Ectodermal cell (in vitro differentiated cells): ENCODE data around the gene GPR152.

Experiments used
- H3K27ac ChIP-seq: 2 replicates; pipeline ENCODE4 v1.7.0; 2013; ENCODE audit warnings: mild to moderate bottlenecking, low read depth, low read length; ENCODE audit not compliant: insufficient read depth, poor library complexity, severe bottlenecking
- H3K27me3 ChIP-seq: 2 replicates; pipeline ENCODE4 v1.7.0; 2013; ENCODE audit warnings: mild to moderate bottlenecking, low read length; ENCODE audit not compliant: insufficient read depth, control insufficient read depth, poor library complexity, severe bottlenecking
- H3K36me3 ChIP-seq: one replicate; pipeline ENCODE4 v1.7.0; 2013; ENCODE audit warnings: low read length; ENCODE audit not compliant: control insufficient read depth, insufficient read depth
- H3K4me1 ChIP-seq: one replicate; pipeline ENCODE4 v1.7.0; 2013; ENCODE audit warnings: low read length; ENCODE audit not compliant: control insufficient read depth, insufficient read depth
- H3K4me3 ChIP-seq: 2 replicates; pipeline ENCODE4 v1.7.0; 2013; ENCODE audit warnings: low read depth, low read length, control low read depth; ENCODE audit not compliant: insufficient read depth
- H3K9me3 ChIP-seq: 2 replicates; pipeline ENCODE4 v1.7.0; 2013; ENCODE audit warnings: mild to moderate bottlenecking, low read length, moderate library complexity; ENCODE audit not compliant: control insufficient read depth
- WGBS, 2 experiments: methylation state at CpG; one replicate each; pipeline ENCODE4 v1.1.7; 2013; ENCODE audit warnings: missing lambda C conversion rate in 2 of 2; 5-methylcytosine and 5-hydroxymethylcytosine counted together

The GPR152 gene

DNA sequence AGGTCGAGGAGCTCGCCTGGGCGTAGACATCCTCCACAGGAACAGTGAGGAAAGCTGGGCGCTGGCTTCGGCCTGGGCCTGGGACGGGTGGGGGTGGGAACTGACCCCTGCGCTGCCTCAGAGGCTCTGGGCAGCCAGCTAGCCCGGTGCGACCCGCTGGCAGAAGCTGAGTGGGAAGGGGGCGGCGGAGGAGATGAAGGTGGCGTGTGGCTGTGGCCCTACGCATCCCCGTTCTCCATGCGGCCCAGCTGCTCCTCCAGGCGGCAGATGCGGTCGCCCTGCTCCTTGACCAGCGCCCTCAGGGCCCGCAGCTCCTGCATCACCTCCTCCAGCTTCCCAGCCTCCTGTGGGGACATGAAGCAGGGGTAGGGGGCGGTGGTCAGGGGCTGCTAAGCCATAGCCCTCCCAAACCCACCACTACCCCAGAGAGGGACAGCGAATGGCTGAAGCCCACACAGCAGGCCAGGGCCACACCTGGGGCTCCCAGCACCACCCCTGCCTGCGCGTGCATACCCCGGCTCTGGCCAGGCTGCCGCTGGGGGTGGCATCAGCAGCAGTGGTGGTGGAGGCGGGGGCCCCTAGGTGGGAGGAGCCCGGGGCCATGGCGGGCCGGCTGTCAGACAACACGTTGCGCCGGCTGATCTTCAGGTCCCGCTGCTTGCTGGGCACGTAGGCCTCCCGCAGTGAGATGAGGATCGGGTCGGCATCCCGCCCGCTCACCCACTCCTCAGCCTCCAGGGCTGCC, 14.2 kb downstream of the GPR152 start:
- Histone ChIP-seq H3K9me3 (no peaks in the 10 kb centered on the region), H3K4me1 (peaks cover 4% of the 10 kb centered on the region), H3K4me3 (no peak overlapping the region), H3K27me3 (no peaks in the 10 kb centered on the region), H3K36me3 (peaks cover 4% of the 10 kb centered on the region), H3K27ac (no peak overlapping the region)
- 92 to 93% methylated on average over 41 of the region's 41 CpGs for WGBS, 2 experiments

DNA sequence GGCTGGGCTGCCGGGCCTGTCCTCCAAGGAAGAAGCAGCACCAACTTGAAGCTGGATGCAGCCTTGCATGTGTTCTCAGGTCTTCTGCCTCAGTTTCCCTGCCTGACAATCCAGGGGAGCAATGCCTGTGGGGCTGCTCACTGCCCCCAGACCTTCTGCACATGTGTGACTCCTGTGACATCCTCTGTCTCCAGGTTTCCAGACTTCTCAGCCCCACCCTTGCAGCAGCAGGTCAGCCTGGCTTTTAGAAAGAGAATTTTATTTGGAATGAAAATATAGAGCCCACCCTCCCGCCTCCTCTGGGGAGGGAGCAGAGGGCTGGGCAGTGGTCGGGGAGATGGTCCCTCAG, 14.7 kb downstream of the GPR152 start:
- peaks cover 4% of the 10 kb centered on the region for H3K4me1 ChIP-seq
- no peaks in the 10 kb centered on the region for H3K9me3 ChIP-seq
- H3K4me3 ChIP-seq: no peak overlapping the region
- WGBS, 2 experiments: 86 to 92% methylated on average over 3 of the region's 3 CpGs
- peaks cover 4% of the 10 kb centered on the region for H3K36me3 ChIP-seq
- H3K27me3 ChIP-seq: no peaks in the 10 kb centered on the region
- H3K27ac ChIP-seq: no peak overlapping the region

DNA sequence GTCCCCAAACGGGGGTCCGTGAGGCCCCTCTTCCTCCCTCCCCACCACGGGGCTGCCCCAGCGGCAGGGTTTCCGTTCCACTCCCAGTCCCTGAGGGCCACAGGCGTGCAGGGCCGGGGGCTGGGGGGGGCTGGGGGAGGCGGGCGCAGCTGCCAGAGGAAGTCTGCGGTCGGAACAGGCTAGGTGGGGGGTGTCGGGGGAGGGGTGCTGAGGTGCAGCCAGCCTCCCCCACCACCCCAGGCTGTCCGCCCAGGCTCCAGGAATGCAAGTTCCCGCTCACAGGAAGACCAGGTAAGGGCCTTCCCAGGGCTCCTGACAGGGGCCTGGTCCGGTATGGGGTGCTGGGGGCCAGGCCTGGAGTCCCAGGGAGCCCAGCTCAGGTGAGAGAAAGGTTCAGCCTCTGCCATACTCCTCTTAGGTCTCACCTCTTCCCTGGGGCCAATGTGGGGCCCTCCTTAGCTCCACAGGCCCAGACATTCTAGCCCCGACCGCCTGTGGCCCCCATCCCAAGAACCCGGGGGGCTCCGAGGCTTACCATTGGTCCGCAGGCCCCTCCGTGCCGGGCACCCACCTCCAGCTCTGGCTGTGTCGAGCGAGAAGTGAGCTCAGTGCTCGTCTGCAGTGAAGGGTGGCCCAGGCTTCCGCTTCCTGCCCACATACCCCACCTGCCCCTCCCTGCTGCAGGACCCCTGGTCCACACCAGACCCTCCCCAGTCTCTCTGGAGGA, 15.3 kb downstream of the GPR152 start, which contains the start of gene PTPRCAP:
TSS of gene PTPRCAP (minus strand) at position 601 of the 727 bp plus-strand sequence. CDS start at position 538, 63 bp downstream.
- 86 to 87% methylated on average over 23 to 26 of the region's 26 CpGs for WGBS, 2 experiments
- Histone ChIP-seq H3K4me3 (no peak within 1 kb of the TSS), H3K9me3 (no peaks in the 10 kb centered on the region), H3K4me1 (no peaks in the 10 kb centered on the region), H3K27ac (no peak within 1 kb of the TSS), H3K27me3 (no peaks in the 10 kb centered on the region), H3K36me3 (peaks cover 4% of the 10 kb centered on the region)

DNA sequence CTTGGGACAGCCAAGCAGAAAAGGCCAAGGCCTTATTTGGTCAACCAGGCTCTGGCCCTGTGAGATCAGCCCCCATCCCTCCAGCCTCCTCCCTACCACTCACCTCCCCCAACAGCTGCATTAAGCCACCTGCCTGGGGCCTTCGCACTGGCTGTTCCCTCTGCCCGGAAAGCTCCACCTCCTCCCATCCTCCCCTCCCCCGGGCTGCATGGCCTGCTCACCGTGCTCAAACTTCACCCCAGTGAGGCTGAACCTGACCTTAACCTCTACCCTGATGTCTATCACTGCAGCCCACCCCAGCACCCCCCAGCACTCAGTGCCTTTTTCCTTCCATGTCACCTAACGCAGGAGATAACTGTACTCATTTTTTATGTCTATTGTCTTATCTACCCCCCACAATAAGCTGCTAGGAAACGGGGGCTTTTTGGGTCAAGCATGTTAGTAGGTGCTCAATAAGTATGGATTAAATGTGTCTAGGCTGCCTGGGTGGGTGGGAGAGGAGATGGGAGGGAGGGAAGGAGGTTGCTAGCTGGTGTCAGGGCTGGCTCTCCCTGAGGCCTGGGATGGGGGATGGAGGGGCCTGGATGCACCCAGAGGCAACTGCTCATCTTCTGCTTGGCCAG, 16.0 kb downstream of the GPR152 start:
- Histone ChIP-seq H3K4me1 (no peaks in the 10 kb centered on the region), H3K27ac (no peak overlapping the region), H3K27me3 (no peaks in the 10 kb centered on the region), H3K36me3 (peaks cover 4% of the 10 kb centered on the region), H3K9me3 (no peaks in the 10 kb centered on the region), H3K4me3 (no peak overlapping the region)
- WGBS, 2 experiments: 60 to 68% methylated on average over 6 of the region's 6 CpGs

DNA sequence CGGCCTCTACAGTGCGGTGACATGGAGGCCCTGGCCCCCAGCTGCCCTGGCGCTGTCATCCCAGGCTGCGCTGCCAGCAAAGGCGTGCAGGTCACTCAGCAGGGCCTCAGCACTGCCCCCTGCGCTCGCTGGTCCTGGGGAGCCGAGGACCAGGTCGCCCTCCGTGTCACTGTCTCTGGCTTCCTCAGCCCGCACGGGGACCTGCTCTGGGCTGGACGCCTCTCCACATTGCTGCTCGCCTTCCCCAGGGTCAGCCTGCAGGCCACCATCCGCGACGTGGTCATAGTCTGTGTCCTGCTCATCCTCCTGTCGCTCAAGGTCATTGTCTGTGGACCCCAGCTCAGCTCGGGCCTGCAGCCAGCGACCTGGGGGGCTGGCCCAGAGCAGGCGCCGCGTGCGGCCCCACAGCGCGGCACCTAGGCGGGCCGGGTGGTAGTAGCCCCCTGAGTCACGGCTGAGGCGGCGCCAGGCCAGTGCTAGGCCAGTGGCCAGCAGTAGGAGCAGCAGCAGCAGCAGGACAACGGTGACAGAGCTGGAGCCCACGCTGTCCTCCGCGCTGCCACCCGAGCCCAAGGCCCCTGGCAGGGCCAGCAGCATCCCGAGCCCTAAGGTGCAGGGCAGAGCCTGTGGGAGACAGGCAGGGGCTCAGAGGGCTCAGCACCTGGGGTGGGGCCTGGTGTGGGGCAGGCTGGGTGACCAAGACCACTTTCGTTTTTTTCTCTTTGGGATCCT, 16.6 kb downstream of the GPR152 start:
- Histone ChIP-seq H3K27ac (no peak overlapping the region), H3K9me3 (no peaks in the 10 kb centered on the region), H3K27me3 (no peaks in the 10 kb centered on the region), H3K4me1 (no peaks in the 10 kb centered on the region), H3K36me3 (peaks cover 4% of the 10 kb centered on the region), H3K4me3 (no peak overlapping the region)
- 91 to 93% methylated on average over 38 of the region's 38 CpGs for WGBS, 2 experiments

DNA sequence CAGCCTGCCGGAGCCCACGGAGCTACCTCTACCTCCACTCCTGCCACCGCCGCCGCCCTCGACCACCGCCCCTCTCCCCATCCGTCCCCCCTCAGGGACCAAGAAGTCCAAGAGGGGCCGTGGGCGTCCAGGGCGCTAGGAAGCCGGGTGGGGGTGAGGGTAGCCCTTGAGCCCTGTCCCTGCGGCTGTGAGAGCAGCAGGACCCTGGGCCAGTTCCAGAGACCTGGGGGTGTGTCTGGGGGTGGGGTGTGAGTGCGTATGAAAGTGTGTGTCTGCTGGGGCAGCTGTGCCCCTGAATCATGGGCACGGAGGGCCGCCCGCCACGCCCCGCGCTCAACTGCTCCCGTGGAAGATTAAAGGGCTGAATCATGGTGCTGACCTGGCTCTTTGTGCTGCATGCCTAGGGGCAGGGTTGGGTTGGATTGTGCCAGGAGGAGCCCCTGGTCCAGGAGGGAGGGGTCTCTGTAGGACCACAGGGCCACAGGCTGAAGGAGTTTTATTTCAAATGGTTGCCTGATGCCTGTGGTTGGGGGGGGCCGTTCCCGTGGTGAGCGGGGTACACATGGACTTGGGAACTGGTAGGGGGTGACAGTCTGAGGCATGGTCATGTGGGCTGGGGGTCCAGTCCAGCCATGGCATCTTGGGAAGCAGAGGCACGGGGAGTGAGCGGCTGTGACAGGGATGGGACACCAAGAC, 17.4 kb downstream of the GPR152 start:
- peaks cover 4% of the 10 kb centered on the region for H3K36me3 ChIP-seq

DNA sequence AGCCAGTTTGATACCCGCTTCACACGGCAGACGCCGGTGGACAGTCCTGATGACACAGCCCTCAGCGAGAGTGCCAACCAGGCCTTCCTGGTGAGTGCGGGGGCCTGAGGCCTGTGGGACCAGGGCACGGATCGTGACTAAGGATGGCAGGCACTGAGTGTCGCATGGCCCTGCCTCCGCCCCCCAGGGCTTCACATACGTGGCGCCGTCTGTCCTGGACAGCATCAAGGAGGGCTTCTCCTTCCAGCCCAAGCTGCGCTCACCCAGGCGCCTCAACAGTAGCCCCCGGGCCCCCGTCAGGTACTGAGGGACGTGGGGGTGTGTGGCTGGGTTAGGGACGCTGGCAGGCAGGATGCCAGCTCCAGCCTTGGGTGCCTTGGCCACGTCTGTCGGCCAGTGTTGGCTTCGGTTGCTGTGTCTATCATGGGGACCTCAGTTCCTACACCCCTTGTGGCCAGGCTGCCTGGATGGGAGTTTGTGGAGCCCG, 18.1 kb downstream of the GPR152 start:
- Histone ChIP-seq H3K4me1 (peaks cover under 1% of the 10 kb centered on the region), H3K27ac (no peak overlapping the region), H3K4me3 (no peak overlapping the region), H3K9me3 (no peaks in the 10 kb centered on the region), H3K36me3 (peaks cover 4% of the 10 kb centered on the region), H3K27me3 (no peaks in the 10 kb centered on the region)
- 92 to 94% methylated on average over 23 of the region's 23 CpGs for WGBS, 2 experiments

More for the DNA sequence above, 17.4 kb downstream of the GPR152 start:
- 90 to 94% methylated on average over 26 of the region's 26 CpGs for WGBS, 2 experiments
- Histone ChIP-seq H3K9me3 (no peaks in the 10 kb centered on the region), H3K27ac (no peak overlapping the region), H3K4me1 (no peaks in the 10 kb centered on the region), H3K4me3 (no peak overlapping the region), H3K27me3 (no peaks in the 10 kb centered on the region)

DNA sequence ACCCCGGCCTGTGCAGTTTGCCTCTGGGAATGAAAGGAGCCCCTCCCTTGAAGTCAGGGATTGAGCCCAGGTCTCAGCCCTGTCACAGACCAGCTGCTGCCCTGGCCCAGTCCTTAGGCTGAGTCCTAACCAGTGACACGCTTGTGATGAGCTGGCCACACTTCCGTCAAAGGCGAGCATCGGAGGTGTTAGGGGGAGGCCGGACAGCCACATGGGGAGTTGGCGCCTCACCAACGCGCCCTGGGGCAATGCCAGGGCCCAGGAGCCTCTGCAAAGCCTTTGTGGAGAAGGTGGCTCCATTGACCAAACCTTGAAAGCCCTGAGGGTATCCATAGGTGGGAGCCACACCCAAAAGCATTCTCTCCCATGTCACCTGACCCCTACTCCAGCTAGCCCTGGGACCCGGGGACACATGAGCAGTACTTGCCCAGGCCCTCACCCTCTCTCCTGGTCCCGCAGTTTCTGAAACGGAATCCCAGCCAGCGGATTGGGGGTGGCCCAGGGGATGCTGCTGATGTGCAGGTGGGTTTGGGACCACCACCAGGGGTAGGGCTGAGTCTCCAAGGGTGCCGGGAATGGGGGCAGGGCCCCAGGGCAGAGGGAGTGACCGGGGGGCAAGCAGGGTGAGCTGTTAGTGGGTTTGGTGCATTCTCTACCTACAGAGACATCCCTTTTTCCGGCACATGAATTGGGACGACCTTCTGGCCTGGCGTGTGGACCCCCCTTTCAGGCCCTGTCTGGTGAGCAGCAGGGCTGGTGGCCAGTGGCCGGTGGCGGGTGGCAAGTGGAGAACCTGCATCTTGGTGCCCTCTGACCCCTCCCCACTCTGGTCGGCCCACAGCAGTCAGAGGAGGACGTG, 18.8 kb downstream of the GPR152 start:
- H3K4me1 ChIP-seq: peaks cover 7% of the 10 kb centered on the region
- 95% methylated on average over 22 of the region's 22 CpGs for WGBS, 2 experiments
- H3K9me3 ChIP-seq: no peaks in the 10 kb centered on the region
- H3K4me3 ChIP-seq: no peak overlapping the region
- no peaks in the 10 kb centered on the region for H3K27me3 ChIP-seq
- no peak overlapping the region for H3K27ac ChIP-seq
- H3K36me3 ChIP-seq: peaks cover 4% of the 10 kb centered on the region
